Naive B cell (primary cell): ENCODE measurements around the gene C15orf39. TPM values are rescaled to one million over a fixed set of nuclear protein-coding genes. Genes with fewer than 3 reads are reported as not detected.

Experiments
- ATAC-seq, 2 donors: fragments of 150-1000 bp; cut with Tn5 transposase; 2 replicates each; pipeline ENCODE4 v1.10.0; 2021; ENCODE audit warnings: low read depth in 2 of 2, mild to moderate bottlenecking in 2 of 2, moderate library complexity in 2 of 2
- DNase-seq: peaks from one replicate; pipeline ENCODE4 v3.0.0; 2022
- H3K27ac Mint-ChIP-seq, 6 donors: one replicate each; pipeline ENCODE4 v1.8.0; 2020 to 2022; ENCODE audit warnings: mild to moderate bottlenecking in 6 of 6, mixed read lengths in 6 of 6, moderate library complexity in 5 of 6, inconsistent platforms in 2 of 6
- H3K27me3 Mint-ChIP-seq, 3 donors: one replicate each; pipeline ENCODE4 v1.8.0; 2021 to 2022; ENCODE audit warnings: mixed read lengths in 3 of 3, mild to moderate bottlenecking in 1 of 3
- H3K36me3 Mint-ChIP-seq, 2 donors: one replicate each; pipeline ENCODE4 v1.8.0; 2020 to 2022; ENCODE audit warnings: mixed read lengths in 2 of 2, inconsistent platforms in 1 of 2, mild to moderate bottlenecking in 1 of 2
- H3K4me1 Mint-ChIP-seq, 3 donors: one replicate each; pipeline ENCODE4 v1.8.0; 2020 to 2022; ENCODE audit warnings: mixed read lengths in 3 of 3, inconsistent platforms in 1 of 3, mild to moderate bottlenecking in 1 of 3, moderate library complexity in 1 of 3
- H3K4me3 Mint-ChIP-seq, 8 donors: one replicate each; pipeline ENCODE4 v1.8.0; 2020 to 2022; ENCODE audit warnings: mild to moderate bottlenecking in 8 of 8, mixed read lengths in 8 of 8, moderate library complexity in 8 of 8, inconsistent platforms in 2 of 8
- H3K9me3 Mint-ChIP-seq, 7 donors: one replicate each; pipeline ENCODE4 v1.8.0; 2020 to 2022; ENCODE audit warnings: mixed read lengths in 7 of 7, mild to moderate bottlenecking in 5 of 7, inconsistent platforms in 2 of 7, moderate library complexity in 1 of 7
- polyA plus RNA-seq, 6 donors: library from polyadenylated mRNA; unstranded; fragments of 300-500 nt; fragmentation: Illumina TruSeq; gene quantifications; one replicate each; pipeline ENCODE4 v1.2.3, GENCODE V29; 2021; ENCODE audit warnings: low read depth in 6 of 6

The C15orf39 gene
- polyA plus RNA-seq, 6 donors from 2014 or later: 0.40 to 3.6 (median 1.4) TPM

GRCh38 chr15:75228787-75229186, 27.1 kb downstream of the C15orf39 start:
- Mint-ChIP-seq H3K4me3 (no peak overlapping the region), H3K27ac (no peak overlapping the region), H3K27me3 (peaks cover 13 to 66% (median 43%) of the 10 kb centered on the region in 3 donors), H3K9me3 (no peaks in the 10 kb centered on the region), H3K4me1 (peaks cover 0 to 15% (median 2%) of the 10 kb centered on the region in 3 donors), H3K36me3 (no peaks in the 10 kb centered on the region)
- ATAC-seq (no peak), DNase-seq (no peak)

- Mint-ChIP-seq H3K36me3 (no peaks in the 10 kb centered on the region), H3K27ac (no peak overlapping the region), H3K9me3 (no peaks in the 10 kb centered on the region), H3K27me3 (peaks cover 13 to 69% (median 43%) of the 10 kb centered on the region in 3 donors), H3K4me3 (peak overlapping the region in 1 of 8 donors; percentile 36), H3K4me1 (peaks cover 0 to 14% (median 2%) of the 10 kb centered on the region in 3 donors)
- ATAC-seq (no peak), DNase-seq (no peak)
Observed at GRCh38 chr15:75229191-75230015, 27.7 kb downstream of the C15orf39 start.

GRCh38 chr15:75230016-75230343, 28.3 kb downstream of the C15orf39 start:
- Mint-ChIP-seq H3K9me3 (no peaks in the 10 kb centered on the region), H3K27me3 (peaks cover 16 to 67% (median 42%) of the 10 kb centered on the region in 3 donors), H3K27ac (no peak overlapping the region), H3K36me3 (no peaks in the 10 kb centered on the region), H3K4me3 (peak overlapping the region in 1 of 8 donors; percentile 36), H3K4me1 (peaks cover 0 to 12% (median 2%) of the 10 kb centered on the region in 3 donors)
- no peak for ATAC-seq
- no peak for DNase-seq

- ATAC-seq: no peak
- DNase-seq: no peak
- no peaks in the 10 kb centered on the region for H3K36me3 Mint-ChIP-seq
- no peaks in the 10 kb centered on the region for H3K9me3 Mint-ChIP-seq
- peak overlapping the region in 1 of 6 donors; percentile 26 for H3K27ac Mint-ChIP-seq
- no peak overlapping the region for H3K4me3 Mint-ChIP-seq
- H3K4me1 Mint-ChIP-seq: peaks cover 0 to 12% (median 2%) of the 10 kb centered on the region in 3 donors
- H3K27me3 Mint-ChIP-seq: peaks cover 18 to 72% (median 45%) of the 10 kb centered on the region in 3 donors
Observed at GRCh38 chr15:75230551-75231371, 29.1 kb downstream of the C15orf39 start.

GRCh38 chr15:75231836-75232235, 30.2 kb downstream of the C15orf39 start:
- Mint-ChIP-seq H3K27ac (peak overlapping the region in 1 of 6 donors; percentile 7), H3K9me3 (no peaks in the 10 kb centered on the region), H3K36me3 (no peaks in the 10 kb centered on the region), H3K4me3 (peak overlapping the region in 1 of 8 donors; percentile 45), H3K4me1 (peaks cover 0 to 12% (median 2%) of the 10 kb centered on the region in 3 donors), H3K27me3 (peaks cover 18 to 65% (median 51%) of the 10 kb centered on the region in 3 donors)
- DNase-seq: no peak
- no peak for ATAC-seq

- Mint-ChIP-seq H3K4me1 (peaks cover 0 to 12% (median 2%) of the 10 kb centered on the region in 3 donors), H3K27me3 (peaks cover 18 to 60% (median 46%) of the 10 kb centered on the region in 3 donors), H3K9me3 (no peaks in the 10 kb centered on the region), H3K4me3 (no peak overlapping the region), H3K36me3 (no peaks in the 10 kb centered on the region), H3K27ac (no peak overlapping the region)
- DNase-seq: no peak
- ATAC-seq: no peak
Observed at GRCh38 chr15:75232252-75232813, 30.7 kb downstream of the C15orf39 start.

GRCh38 chr15:75232826-75233503, 31.3 kb downstream of the C15orf39 start:
- no peaks in the 10 kb centered on the region for H3K9me3 Mint-ChIP-seq
- H3K27ac Mint-ChIP-seq: no peak overlapping the region
- no peaks in the 10 kb centered on the region for H3K36me3 Mint-ChIP-seq
- H3K4me3 Mint-ChIP-seq: no peak overlapping the region
- DNase-seq (no peak), ATAC-seq (no peak)
- peaks cover 0 to 12% (median 2%) of the 10 kb centered on the region in 3 donors for H3K4me1 Mint-ChIP-seq
- H3K27me3 Mint-ChIP-seq: peaks cover 18 to 60% (median 40%) of the 10 kb centered on the region in 3 donors

- H3K27me3 Mint-ChIP-seq: peaks cover 22 to 59% (median 41%) of the 10 kb centered on the region in 3 donors
- no peak overlapping the region for H3K4me3 Mint-ChIP-seq
- no peaks in the 10 kb centered on the region for H3K36me3 Mint-ChIP-seq
- H3K9me3 Mint-ChIP-seq: no peaks in the 10 kb centered on the region
- ATAC-seq (no peak), DNase-seq (no peak)
- no peak overlapping the region for H3K27ac Mint-ChIP-seq
- H3K4me1 Mint-ChIP-seq: peaks cover 0 to 8% (median 2%) of the 10 kb centered on the region in 3 donors
Observed at GRCh38 chr15:75233504-75234190, 32.0 kb downstream of the C15orf39 start.

- Mint-ChIP-seq H3K4me3 (no peak overlapping the region), H3K27me3 (peaks cover 25 to 66% (median 46%) of the 10 kb centered on the region in 3 donors), H3K4me1 (peaks cover 0 to 8% (median 2%) of the 10 kb centered on the region in 3 donors), H3K9me3 (no peaks in the 10 kb centered on the region), H3K27ac (peak overlapping the region in 1 of 6 donors; percentile 82), H3K36me3 (no peaks in the 10 kb centered on the region)
- ATAC-seq: no peak
- no peak for DNase-seq
Observed at GRCh38 chr15:75234191-75234810, 32.6 kb downstream of the C15orf39 start.

GRCh38 chr15:75235051-75235673, 33.5 kb downstream of the C15orf39 start:
- H3K9me3 Mint-ChIP-seq: no peaks in the 10 kb centered on the region
- DNase-seq: no peak
- no peak for ATAC-seq
- H3K27me3 Mint-ChIP-seq: peaks cover 29 to 70% (median 54%) of the 10 kb centered on the region in 3 donors
- H3K4me3 Mint-ChIP-seq: no peak overlapping the region
- peaks cover 0 to 8% (median 2%) of the 10 kb centered on the region in 3 donors for H3K4me1 Mint-ChIP-seq
- peak overlapping the region in 1 of 6 donors; percentile 20 for H3K27ac Mint-ChIP-seq
- H3K36me3 Mint-ChIP-seq: no peaks in the 10 kb centered on the region

GRCh38 chr15:75235760-75236729, 34.4 kb downstream of the C15orf39 start:
- no peaks in the 10 kb centered on the region for H3K9me3 Mint-ChIP-seq
- H3K4me1 Mint-ChIP-seq: peaks cover 0 to 8% (median 2%) of the 10 kb centered on the region in 3 donors
- peaks cover 29 to 66% (median 57%) of the 10 kb centered on the region in 3 donors for H3K27me3 Mint-ChIP-seq
- H3K4me3 Mint-ChIP-seq: no peak overlapping the region
- ATAC-seq: no peak
- no peaks in the 10 kb centered on the region for H3K36me3 Mint-ChIP-seq
- H3K27ac Mint-ChIP-seq: no peak overlapping the region
- no peak for DNase-seq
